SU-DHL-6 (cell line): Measurements from ENCODE around the gene TBX3.

Source experiments
- CTCF ChIP-seq: fragments of 200-600 bp; sonication (generic); IDR thresholded peaks from one replicate; pipeline ENCODE4 v1.5.1; 2017; ENCODE audit warnings: antibody characterized with exemption, mild to moderate bottlenecking, low read length, moderate library complexity; ENCODE audit not compliant: insufficient read depth, poor library complexity, severe bottlenecking
- EZH2phosphoT487 ChIP-seq: fragments of 200-600 bp; sonication (generic), shearing (Covaris generic); conservative IDR thresholded peaks from 2 replicates; pipeline ENCODE4 v1.6.1; 2018; ENCODE audit warnings: mild to moderate bottlenecking, antibody characterized with exemption, low read length, moderate library complexity, mixed read lengths

GRCh38 chr12:114680604-114681069, 3.3 kb downstream of the TBX3 start:
- TF ChIP-seq CTCF (no peak), EZH2phosphoT487 (no peak)
